ENCODE results near the gene MRPL39. TPM values are rescaled to one million over a fixed set of nuclear protein-coding genes. Genes with fewer than 3 reads are reported as not detected.

Gene MRPL39
- total and polyA plus RNA-seq, 8 donors: 2.9 to 65.6 (median 31.5) TPM; not detected in 1

- no peak for TF ChIP-seq POLR2A (IDR thresholded peaks at IDR 0.05)
- WGBS, 5 donors: 95 to 100% (median 100%) methylated on average over 1 of the region's 1 CpG
- no peak overlapping the region for H3K27ac ChIP-seq
- peaks cover 25 to 100% (median 97%) of the 10 kb centered on the region in 4 donors for H3K36me3 ChIP-seq
- no peak for DNase-seq
- intact Hi-C loops (cut with DNase I; ENCODE audit: low total_unique reads): no loop called here
- H3K4me3 ChIP-seq: no peak overlapping the region
- H3K27me3 ChIP-seq: no peaks in the 10 kb centered on the region
- H3K9me3 ChIP-seq: no peaks in the 10 kb centered on the region
- no peaks in the 10 kb centered on the region for H3K4me1 ChIP-seq
Measured at GRCh38 chr21:25589887-25590286, 17.4 kb downstream of the MRPL39 start.

GRCh38 chr21:25586791-25587190, 20.5 kb downstream of the MRPL39 start:
- no peak overlapping the region for H3K4me3 ChIP-seq
- H3K4me1 ChIP-seq: no peaks in the 10 kb centered on the region
- 78 to 89% (median 83%) methylated on average over 2 of the region's 2 CpGs for WGBS, 5 donors
- no peak for DNase-seq
- TF ChIP-seq POLR2A (IDR thresholded peaks at IDR 0.05) (no peak), POLR2AphosphoS5 (IDR thresholded peaks at IDR 0.05) (no peak), EP300 (IDR thresholded peaks at IDR 0.05) (no peak), CTCF (IDR thresholded peaks at IDR 0.05) (no peak)
- no peak overlapping the region for H3K27ac ChIP-seq
- peaks cover 19 to 73% (median 70%) of the 10 kb centered on the region in 4 donors for H3K36me3 ChIP-seq
- H3K27me3 ChIP-seq: no peaks in the 10 kb centered on the region
- H3K9me3 ChIP-seq: no peaks in the 10 kb centered on the region
- intact Hi-C loops (cut with DNase I; ENCODE audit: low total_unique reads): no loop called here

- Histone ChIP-seq H3K4me1 (no peaks in the 10 kb centered on the region), H3K4me3 (no peak overlapping the region), H3K27me3 (no peaks in the 10 kb centered on the region), H3K27ac (no peak overlapping the region), H3K9me3 (no peaks in the 10 kb centered on the region), H3K36me3 (peaks cover 15 to 69% (median 66%) of the 10 kb centered on the region in 4 donors)
- 93 to 97% (median 95%) methylated on average over 3 of the region's 3 CpGs for WGBS, 5 donors
- TF ChIP-seq POLR2AphosphoS5 (IDR thresholded peaks at IDR 0.05) (no peak), POLR2A (IDR thresholded peaks at IDR 0.05) (no peak), CTCF (IDR thresholded peaks at IDR 0.05) (no peak), EP300 (IDR thresholded peaks at IDR 0.05) (no peak)
- intact Hi-C loops (cut with DNase I; ENCODE audit: low total_unique reads): no loop called here
- DNase-seq: no peak
Measured at GRCh38 chr21:25586326-25586725, 21.0 kb downstream of the MRPL39 start.

GRCh38 chr21:25584833-25585676, 22.2 kb downstream of the MRPL39 start:
- TF ChIP-seq POLR2AphosphoS5 (IDR thresholded peaks at IDR 0.05) (no peak), CTCF (IDR thresholded peaks at IDR 0.05) (no peak), POLR2A (IDR thresholded peaks at IDR 0.05) (no peak), EP300 (IDR thresholded peaks at IDR 0.05) (no peak)
- peaks cover 13 to 60% (median 54%) of the 10 kb centered on the region in 4 donors for H3K36me3 ChIP-seq
- no peaks in the 10 kb centered on the region for H3K27me3 ChIP-seq
- WGBS, 5 donors: 90 to 93% (median 92%) methylated on average over 7 of the region's 7 CpGs
- DNase-seq: no peak
- H3K27ac ChIP-seq: no peak overlapping the region
- no peaks in the 10 kb centered on the region for H3K9me3 ChIP-seq
- H3K4me1 ChIP-seq: no peaks in the 10 kb centered on the region
- no peak overlapping the region for H3K4me3 ChIP-seq
- intact Hi-C loops (cut with DNase I; ENCODE audit: low total_unique reads): no loop called here
